ENCODE data around the gene SYNE4. TPM values are rescaled to one million over a fixed set of nuclear protein-coding genes. Genes with fewer than 3 reads are reported as not detected.
A peak's percentile ranks its signal among the peaks of the same experiment; 100 is the strongest.
"Not testable (repeated sequence)": the region's sequence is repeated elsewhere in the genome, so short reads cannot be mapped to it uniquely, and the experiment has no call there.

Gene SYNE4
- total RNA-seq, 1 donor from 2014 or later, result 32.8 TPM

DNA sequence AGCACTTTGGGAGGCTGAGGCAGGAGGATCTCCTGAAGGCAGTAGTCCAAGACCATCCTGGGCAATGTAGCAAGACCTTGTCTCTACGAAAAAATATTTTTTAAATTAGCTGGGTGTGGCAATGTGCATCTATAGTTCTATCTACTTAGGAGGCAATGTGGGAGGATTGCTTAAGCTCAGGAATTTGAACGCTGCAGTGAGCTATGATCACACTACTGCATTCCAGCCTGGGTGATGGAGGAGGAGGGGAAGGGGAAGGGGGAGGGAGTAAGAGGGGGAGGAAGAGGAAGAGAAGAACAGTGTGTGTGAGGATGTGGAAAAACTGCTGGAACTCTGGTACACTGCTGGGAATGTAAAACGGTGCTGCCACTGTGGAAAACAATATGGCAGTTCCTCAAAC, 33.2 kb upstream of the SYNE4 start:
- TF ChIP-seq, protein P1, sequence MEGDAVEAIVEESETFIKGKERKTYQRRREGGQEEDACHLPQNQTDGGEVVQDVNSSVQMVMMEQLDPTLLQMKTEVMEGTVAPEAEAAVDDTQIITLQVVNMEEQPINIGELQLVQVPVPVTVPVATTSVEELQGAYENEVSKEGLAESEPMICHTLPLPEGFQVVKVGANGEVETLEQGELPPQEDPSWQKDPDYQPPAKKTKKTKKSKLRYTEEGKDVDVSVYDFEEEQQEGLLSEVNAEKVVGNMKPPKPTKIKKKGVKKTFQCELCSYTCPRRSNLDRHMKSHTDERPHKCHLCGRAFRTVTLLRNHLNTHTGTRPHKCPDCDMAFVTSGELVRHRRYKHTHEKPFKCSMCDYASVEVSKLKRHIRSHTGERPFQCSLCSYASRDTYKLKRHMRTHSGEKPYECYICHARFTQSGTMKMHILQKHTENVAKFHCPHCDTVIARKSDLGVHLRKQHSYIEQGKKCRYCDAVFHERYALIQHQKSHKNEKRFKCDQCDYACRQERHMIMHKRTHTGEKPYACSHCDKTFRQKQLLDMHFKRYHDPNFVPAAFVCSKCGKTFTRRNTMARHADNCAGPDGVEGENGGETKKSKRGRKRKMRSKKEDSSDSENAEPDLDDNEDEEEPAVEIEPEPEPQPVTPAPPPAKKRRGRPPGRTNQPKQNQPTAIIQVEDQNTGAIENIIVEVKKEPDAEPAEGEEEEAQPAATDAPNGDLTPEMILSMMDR (IDR thresholded peaks at IDR 0.05; ENCODE audit: unreplicated experiment), result no peak
- H3K4me3 Mint-ChIP-seq (ENCODE audit: low read depth), result no peak overlapping the region
- H3K4me1 Mint-ChIP-seq (ENCODE audit: low read depth), result peaks cover 2% of the 10 kb centered on the region
- no peaks in the 10 kb centered on the region for H3K36me3 Mint-ChIP-seq (ENCODE audit: insufficient read depth)
- H3K27ac Mint-ChIP-seq, result peak overlapping the region; percentile 67
- H3K27me3 Mint-ChIP-seq, result no peaks in the 10 kb centered on the region
- no peaks in the 10 kb centered on the region for H3K9me3 Mint-ChIP-seq (ENCODE audit: low read depth)
- DNase-seq (ENCODE audit: low spot score, unreplicated experiment), result no peak

DNA sequence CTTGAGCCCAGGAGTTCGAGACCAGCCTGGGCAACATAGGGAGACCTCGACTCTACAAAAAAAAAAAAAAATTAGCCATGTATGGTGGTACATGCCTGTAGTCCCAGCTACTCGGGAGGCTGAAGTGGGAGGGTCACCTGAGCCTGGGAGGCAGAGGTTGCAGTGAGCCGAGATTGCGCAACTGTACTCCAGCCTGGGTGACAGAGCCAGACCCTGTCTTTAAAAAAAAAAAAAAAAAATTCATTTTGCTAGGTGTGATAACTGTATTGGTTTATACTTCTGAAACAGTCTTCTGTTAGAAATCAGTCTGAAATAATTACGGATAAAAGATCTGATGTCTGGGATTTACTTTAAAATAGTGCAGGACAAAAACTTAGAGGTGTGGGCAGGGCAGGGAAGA, 32.5 kb upstream of the SYNE4 start:
- not testable (repeated sequence) for DNase-seq (ENCODE audit: low spot score, unreplicated experiment); H3K4me1 Mint-ChIP-seq (ENCODE audit: low read depth); H3K27me3 Mint-ChIP-seq; H3K4me3 Mint-ChIP-seq (ENCODE audit: low read depth); H3K36me3 Mint-ChIP-seq (ENCODE audit: insufficient read depth); H3K9me3 Mint-ChIP-seq (ENCODE audit: low read depth)
- peak overlapping the region; percentile 80 for H3K27ac Mint-ChIP-seq

DNA sequence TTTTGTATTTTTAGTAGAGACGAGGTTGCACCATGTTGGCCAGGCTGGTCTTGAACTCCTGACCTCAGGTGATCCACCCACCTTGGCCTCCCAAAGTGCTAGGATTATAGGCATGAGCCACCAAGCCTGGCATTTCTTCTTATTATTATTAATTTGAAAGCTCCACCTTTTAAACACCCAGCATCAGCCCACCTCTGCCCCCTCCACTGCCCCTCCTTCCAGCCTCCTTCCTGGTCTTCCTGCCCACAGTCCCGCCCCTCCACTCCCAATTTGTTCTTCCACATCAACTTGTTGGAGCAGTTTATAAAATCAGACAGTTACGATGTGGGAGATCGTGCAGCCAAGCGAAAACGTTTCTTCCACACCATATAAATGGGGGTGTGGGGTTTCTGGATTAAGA, 31.9 kb upstream of the SYNE4 start:
- Mint-ChIP-seq H3K36me3 (ENCODE audit: insufficient read depth) (no peaks in the 10 kb centered on the region), H3K4me1 (ENCODE audit: low read depth) (peaks cover 2% of the 10 kb centered on the region), H3K27me3 (no peaks in the 10 kb centered on the region), H3K27ac (no peak overlapping the region), H3K4me3 (ENCODE audit: low read depth) (no peak overlapping the region), H3K9me3 (ENCODE audit: low read depth) (no peaks in the 10 kb centered on the region)
- TF ChIP-seq, protein P1 (IDR thresholded peaks at IDR 0.05; ENCODE audit: unreplicated experiment), result no peak
- no peak for DNase-seq (ENCODE audit: low spot score, unreplicated experiment)

DNA sequence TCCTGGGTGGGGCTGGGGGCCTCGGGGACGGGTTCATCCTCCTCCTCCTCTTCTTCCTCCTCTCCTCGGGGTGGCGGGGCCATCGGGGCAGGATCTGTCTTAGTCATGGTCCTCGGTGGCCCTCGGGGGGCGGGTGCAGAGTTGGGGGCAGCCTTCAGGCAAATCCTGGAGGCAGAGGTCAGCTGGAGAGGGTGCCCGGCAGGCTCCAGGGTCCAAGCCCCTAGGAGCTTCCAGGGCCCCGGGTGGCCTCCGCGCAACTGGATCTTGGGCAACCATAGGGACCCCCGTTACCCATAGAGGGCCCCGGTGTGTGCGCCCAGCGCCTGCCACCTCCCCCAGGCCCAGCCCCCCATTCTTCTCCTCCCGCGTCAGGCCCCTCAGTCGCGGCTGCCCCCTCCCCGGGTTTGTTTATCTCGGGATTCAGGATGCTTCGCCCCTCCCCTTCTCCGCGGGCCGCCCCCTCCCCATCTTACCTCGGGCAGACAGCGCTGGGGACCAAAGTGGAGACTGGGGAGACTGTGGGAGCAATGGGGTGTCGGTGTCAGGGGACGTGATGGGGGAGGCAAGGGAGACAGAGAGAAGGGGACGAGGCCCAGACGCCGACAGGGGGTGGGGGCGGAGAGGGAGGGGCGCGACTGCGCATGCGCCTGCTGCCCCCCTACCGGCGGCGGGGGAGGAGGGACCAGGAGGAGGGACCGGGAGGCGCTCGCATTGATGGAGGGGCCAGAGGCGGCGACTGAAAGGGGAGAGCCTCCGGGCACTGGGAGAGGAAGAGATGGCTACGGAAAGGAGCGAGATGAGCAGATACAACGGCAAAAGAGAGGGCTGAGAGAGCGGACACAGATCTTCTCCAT, 23.9 kb upstream of the SYNE4 start, which contains the start of gene CLIP3:
CLIP3 (minus strand) TSS at position 623 of the 854 bp plus-strand sequence; CDS start at position 107, 516 bp downstream.
- peak; percentile 40 for DNase-seq (ENCODE audit: low spot score, unreplicated experiment)
- H3K4me3 Mint-ChIP-seq (ENCODE audit: low read depth), result peak within 1 kb of the TSS; percentile 73

DNA sequence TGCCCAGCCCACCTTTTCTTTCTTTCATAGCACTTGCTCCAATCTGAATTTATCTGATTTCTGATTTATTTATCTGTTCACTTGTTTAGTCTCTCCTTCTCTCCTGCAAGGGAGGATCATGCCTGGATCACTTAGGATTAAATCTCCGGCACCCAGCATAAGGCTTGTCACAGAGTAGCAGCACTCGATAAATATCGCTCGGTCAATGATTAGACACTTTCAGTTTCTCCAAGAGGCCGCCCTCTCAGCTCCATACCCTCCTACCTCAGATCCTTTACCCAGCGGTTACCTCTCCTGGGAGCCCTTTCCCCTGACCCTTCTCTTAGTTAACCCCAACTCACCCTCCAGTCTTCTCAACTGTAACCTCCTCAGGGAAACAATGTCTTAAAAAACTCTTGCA, 22.7 kb upstream of the SYNE4 start:
- no peak for DNase-seq (ENCODE audit: low spot score, unreplicated experiment)
- peaks cover 5% of the 10 kb centered on the region for H3K36me3 Mint-ChIP-seq (ENCODE audit: insufficient read depth)
- peaks cover 5% of the 10 kb centered on the region for H3K4me1 Mint-ChIP-seq (ENCODE audit: low read depth)
- no peak overlapping the region for H3K27ac Mint-ChIP-seq
- H3K9me3 Mint-ChIP-seq (ENCODE audit: low read depth), result no peaks in the 10 kb centered on the region
- no peaks in the 10 kb centered on the region for H3K27me3 Mint-ChIP-seq
- TF ChIP-seq, protein P1 (IDR thresholded peaks at IDR 0.05; ENCODE audit: unreplicated experiment), result no peak
- H3K4me3 Mint-ChIP-seq (ENCODE audit: low read depth), result peak overlapping the region; percentile 52

More for the DNA sequence above, 23.9 kb upstream of the SYNE4 start, which contains the start of gene CLIP3:
- H3K4me1 Mint-ChIP-seq (ENCODE audit: low read depth), result peaks cover 5% of the 10 kb centered on the region
- peaks cover 5% of the 10 kb centered on the region for H3K36me3 Mint-ChIP-seq (ENCODE audit: insufficient read depth)
- H3K9me3 Mint-ChIP-seq (ENCODE audit: low read depth), result no peaks in the 10 kb centered on the region
- no peaks in the 10 kb centered on the region for H3K27me3 Mint-ChIP-seq
- no peak within 1 kb of the TSS for H3K27ac Mint-ChIP-seq
- TF ChIP-seq, protein P1 (IDR thresholded peaks at IDR 0.05; ENCODE audit: unreplicated experiment), result no peak
